GM23248 (cell line): ENCODE data around the gene MEP1A. TPM values are rescaled to one million over a fixed set of nuclear protein-coding genes. Genes with fewer than 3 reads are reported as not detected.

Experiments
- DNase-seq: peaks from one replicate; pipeline ENCODE4 v3.0.0-alpha.2; 2015
- H2AFZ ChIP-seq: fragments of 200-600 bp; sonication (generic); 2 replicates; pipeline ENCODE4 v1.6.1; 2016; ENCODE audit warnings: antibody characterized with exemption
- H3F3A ChIP-seq: fragments of 200-600 bp; sonication (generic); 2 replicates; pipeline ENCODE4 v1.6.1; 2016; ENCODE audit warnings: mild to moderate bottlenecking, antibody characterized with exemption, mixed run types; ENCODE audit not compliant: insufficient read depth
- H3K27ac ChIP-seq: fragments of 200-600 bp; sonication (generic); 2 replicates; pipeline ENCODE4 v1.5.1; 2016; ENCODE audit warnings: mild to moderate bottlenecking
- H3K27me3 ChIP-seq: fragments of 200-600 bp; sonication (generic); replicated peaks from 2 replicates; pipeline ENCODE4 v1.6.1; 2016; ENCODE audit warnings: mild to moderate bottlenecking; ENCODE audit not compliant: insufficient read depth
- H3K36me3 ChIP-seq: fragments of 200-600 bp; sonication (generic); 2 replicates; pipeline ENCODE4 v1.6.1; 2016; ENCODE audit warnings: low read depth, mild to moderate bottlenecking
- H3K4me1 ChIP-seq: fragments of 200-600 bp; sonication (generic); 2 replicates; pipeline ENCODE4 v1.6.1; 2016; ENCODE audit warnings: mild to moderate bottlenecking; ENCODE audit not compliant: insufficient read depth
- H3K4me2 ChIP-seq: fragments of 200-600 bp; sonication (generic); one replicate; pipeline ENCODE4 v1.6.1; 2016; ENCODE audit warnings: mild to moderate bottlenecking; ENCODE audit not compliant: unreplicated experiment
- H3K4me3 ChIP-seq: fragments of 200-600 bp; sonication (generic); 2 replicates; pipeline ENCODE4 v1.5.1; 2016; ENCODE audit warnings: mild to moderate bottlenecking
- H3K79me2 ChIP-seq: fragments of 200-600 bp; sonication (generic); 2 replicates; pipeline ENCODE4 v1.6.1; 2016; ENCODE audit warnings: mild to moderate bottlenecking; ENCODE audit not compliant: insufficient read depth
- H3K9ac ChIP-seq: fragments of 200-600 bp; sonication (generic); 2 replicates; pipeline ENCODE4 v1.6.1; 2016; ENCODE audit warnings: mild to moderate bottlenecking
- H3K9me2 ChIP-seq: fragments of 200-600 bp; sonication (generic); 2 replicates; pipeline ENCODE4 v1.6.1; 2016; ENCODE audit warnings: mixed run types, mild to moderate bottlenecking, moderate library complexity; ENCODE audit not compliant: insufficient read depth
- H3K9me3 ChIP-seq: fragments of 200-600 bp; sonication (generic); one replicate; pipeline ENCODE4 v1.6.1; 2017; ENCODE audit warnings: low read depth
- H4K20me1 ChIP-seq: fragments of 200-600 bp; sonication (generic); 2 replicates; pipeline ENCODE4 v1.6.0; 2016; ENCODE audit not compliant: insufficient read depth
- EZH2 ChIP-seq: fragments of 200-600 bp; sonication (generic); IDR thresholded peaks from 2 replicates; pipeline ENCODE4 v1.6.1; 2018; ENCODE audit warnings: antibody characterized with exemption, mild to moderate bottlenecking; ENCODE audit not compliant: insufficient read depth, poor library complexity, severe bottlenecking
- EZH2phosphoT487 ChIP-seq: fragments of 200-600 bp; sonication (generic); IDR thresholded peaks from 2 replicates; pipeline ENCODE4 v1.6.1; 2018; ENCODE audit warnings: antibody characterized with exemption, moderate library complexity, mild to moderate bottlenecking, low read depth; ENCODE audit not compliant: insufficient read depth
- WGBS, 2 experiments: methylation state at CpG; one replicate each; pipeline ENCODE4 v1.1.6; 2015 to 2017; ENCODE audit warnings: low lambda C conversion rate in 2 of 2, low coverage in 1 of 2; ENCODE audit errors: missing lambda C conversion rate in 2 of 2; 5-methylcytosine and 5-hydroxymethylcytosine counted together
- in situ Hi-C: fragments of 300-500 bp; cut with MboI; formaldehyde crosslinking; loops from 2 replicates; pipeline ENCODE4 v1.15.0; 2020
- polyA plus RNA-seq: library from polyadenylated mRNA; unstranded; fragments of >200 nt; fragmentation: Nextera tagmentation; extraction: Ambion mirVana; gene quantifications from 2 replicates; pipeline ENCODE4 v1.2.1, GENCODE V29; 2016
- total RNA-seq: library from RNA; depleted of rRNA; stranded (reverse); fragments of >200 nt; shearing (Covaris generic); gene quantifications from 2 replicates; pipeline ENCODE4 v1.2.3, GENCODE V29; 2014

The MEP1A gene
- total and polyA plus RNA-seq, 2 experiments from 2014 or later: not detected

GRCh38 chr6:46795816-46796215 lies 2.6 kb downstream of the MEP1A start:
- no peak overlapping the region for H3K4me2 ChIP-seq
- no peaks in the 10 kb centered on the region for H3K27me3 ChIP-seq
- no peak for DNase-seq
- no peak overlapping the region for H3K27ac ChIP-seq
- no peaks in the 10 kb centered on the region for H3K36me3 ChIP-seq
- no peaks in the 10 kb centered on the region for H3F3A ChIP-seq
- no peak overlapping the region for H3K9ac ChIP-seq
- no peaks in the 10 kb centered on the region for H3K9me2 ChIP-seq
- TF ChIP-seq EZH2 (no peak), EZH2phosphoT487 (no peak)
- H2AFZ ChIP-seq: no peak overlapping the region
- H3K4me1 ChIP-seq: no peaks in the 10 kb centered on the region
- WGBS, 2 experiments: 28 to 33% methylated on average over 3 of the region's 3 CpGs
- no peaks in the 10 kb centered on the region for H3K9me3 ChIP-seq
- in situ Hi-C loops: loop anchor here (25.0 kb wide), 1 partner anchor 384 kb away; no protein-coding TSS in a partner anchor
- no peaks in the 10 kb centered on the region for H3K79me2 ChIP-seq
- H3K4me3 ChIP-seq: no peak overlapping the region
- H4K20me1 ChIP-seq: no peaks in the 10 kb centered on the region

- Histone ChIP-seq H3K4me1 (no peaks in the 10 kb centered on the region), H3K9ac (no peak overlapping the region), H3K9me2 (no peaks in the 10 kb centered on the region), H3K27me3 (no peaks in the 10 kb centered on the region), H3K27ac (no peak overlapping the region), H3K79me2 (no peaks in the 10 kb centered on the region), H3K4me2 (no peak overlapping the region), H4K20me1 (no peaks in the 10 kb centered on the region), H2AFZ (no peak overlapping the region), H3K4me3 (no peak overlapping the region), H3F3A (no peaks in the 10 kb centered on the region), H3K36me3 (no peaks in the 10 kb centered on the region), H3K9me3 (no peaks in the 10 kb centered on the region)
- WGBS, 2 experiments: 15 to 18% methylated on average over 5 of the region's 5 CpGs
- in situ Hi-C loops: loop anchor here (25.0 kb wide), 1 partner anchor 385 kb away; no protein-coding TSS in a partner anchor
- TF ChIP-seq EZH2: no peak
- no peak for TF ChIP-seq EZH2phosphoT487
- DNase-seq: no peak
Measured at GRCh38 chr6:46796848-46797580, 3.8 kb downstream of the MEP1A start.

GRCh38 chr6:46799657-46800056 lies 6.5 kb downstream of the MEP1A start:
- DNase-seq: no peak
- in situ Hi-C loops: loop anchor here (25.0 kb wide), 1 partner anchor 387 kb away; no protein-coding TSS in a partner anchor
- no peak overlapping the region for H3K9ac ChIP-seq
- H3F3A ChIP-seq: no peaks in the 10 kb centered on the region
- H3K4me3 ChIP-seq: no peak overlapping the region
- H3K9me3 ChIP-seq: no peaks in the 10 kb centered on the region
- no peaks in the 10 kb centered on the region for H3K9me2 ChIP-seq
- H3K27ac ChIP-seq: no peak overlapping the region
- no peaks in the 10 kb centered on the region; the same call in 1 of the 2 replicates for H3K27me3 ChIP-seq
- no peaks in the 10 kb centered on the region for H3K36me3 ChIP-seq
- no peak overlapping the region for H2AFZ ChIP-seq
- TF ChIP-seq EZH2: no peak
- TF ChIP-seq EZH2phosphoT487: no peak
- no peaks in the 10 kb centered on the region for H3K4me1 ChIP-seq
- H4K20me1 ChIP-seq: no peaks in the 10 kb centered on the region
- no peak overlapping the region for H3K4me2 ChIP-seq
- 17 to 20% methylated on average over 1 of the region's 1 CpG for WGBS, 2 experiments
- H3K79me2 ChIP-seq: no peaks in the 10 kb centered on the region

- H3K27me3 ChIP-seq: peaks cover 5% of the 10 kb centered on the region
- no peak overlapping the region for H3K27ac ChIP-seq
- H3K4me1 ChIP-seq: no peaks in the 10 kb centered on the region
- no peak overlapping the region for H2AFZ ChIP-seq
- no peak overlapping the region for H3K4me3 ChIP-seq
- no peaks in the 10 kb centered on the region for H3K9me2 ChIP-seq
- DNase-seq: no peak
- no peaks in the 10 kb centered on the region for H4K20me1 ChIP-seq
- H3K9ac ChIP-seq: no peak overlapping the region
- H3K4me2 ChIP-seq: no peak overlapping the region
- WGBS, 2 experiments: 23 to 33% methylated on average over 1 of the region's 1 CpG
- TF ChIP-seq EZH2 (no peak), EZH2phosphoT487 (no peak)
- H3K36me3 ChIP-seq: no peaks in the 10 kb centered on the region
- H3K9me3 ChIP-seq: no peaks in the 10 kb centered on the region
- in situ Hi-C loops: no loop called here
- no peaks in the 10 kb centered on the region for H3F3A ChIP-seq
- H3K79me2 ChIP-seq: no peaks in the 10 kb centered on the region
Measured at GRCh38 chr6:46808806-46809205, 15.6 kb downstream of the MEP1A start.
